GM18951 (cell line): ENCODE data around the gene GNB3.
A peak's percentile ranks its signal among the peaks of the same experiment; 100 is the strongest.
"Not testable (repeated sequence)": the region's sequence is repeated elsewhere in the genome, so short reads cannot be mapped to it uniquely, and the experiment has no call there.

ENCODE experiments used
- POLR2A ChIP-seq: IDR thresholded peaks from 4 replicates; pipeline ENCODE4 v1.6.1; 2011; ENCODE audit warnings: mild to moderate bottlenecking; ENCODE audit not compliant: insufficient read length, insufficient read depth; ENCODE audit errors: extremely low read depth
- in situ Hi-C: fragments of 300-500 bp; cut with MboI; formaldehyde crosslinking; loops from one replicate; pipeline ENCODE4 v1.12.0; 2022; ENCODE audit warnings: low sequenced_read_pairs, mixed read lengths, inconsistent platforms; ENCODE audit not compliant: unreplicated experiment

The GNB3 gene

GRCh38 chr12:6866163-6866919 is 25.6 kb downstream of the GNB3 start:
- in situ Hi-C loops = no loop called here
- no peak for TF ChIP-seq POLR2A

DNA sequence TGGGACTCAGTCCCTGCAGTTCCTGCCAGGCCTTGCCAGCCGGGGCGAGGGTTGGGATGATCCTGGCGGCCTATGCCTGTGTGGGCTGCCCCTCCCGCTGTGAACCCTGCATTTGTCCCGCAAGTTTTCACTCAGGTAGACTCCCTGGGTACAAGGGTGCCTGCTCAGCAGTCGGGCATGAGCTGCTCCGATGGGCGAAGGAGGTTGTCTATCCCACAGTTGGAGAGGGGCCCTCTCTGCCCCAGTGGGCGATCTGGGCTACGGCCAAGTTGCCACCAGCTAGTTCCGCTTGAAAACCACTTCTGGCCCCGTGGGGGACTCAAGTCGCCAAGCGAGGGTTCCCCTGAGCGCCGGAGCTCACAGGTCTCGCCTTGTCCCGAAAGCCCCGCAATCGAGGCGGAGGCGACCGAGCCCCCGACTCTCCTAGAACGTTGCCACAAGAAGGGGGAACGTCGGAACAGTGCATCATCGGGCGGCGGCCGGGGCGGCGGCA is 26.2 kb downstream of the GNB3 start:
- in situ Hi-C loops = no loop called here
- no peak for TF ChIP-seq POLR2A

DNA sequence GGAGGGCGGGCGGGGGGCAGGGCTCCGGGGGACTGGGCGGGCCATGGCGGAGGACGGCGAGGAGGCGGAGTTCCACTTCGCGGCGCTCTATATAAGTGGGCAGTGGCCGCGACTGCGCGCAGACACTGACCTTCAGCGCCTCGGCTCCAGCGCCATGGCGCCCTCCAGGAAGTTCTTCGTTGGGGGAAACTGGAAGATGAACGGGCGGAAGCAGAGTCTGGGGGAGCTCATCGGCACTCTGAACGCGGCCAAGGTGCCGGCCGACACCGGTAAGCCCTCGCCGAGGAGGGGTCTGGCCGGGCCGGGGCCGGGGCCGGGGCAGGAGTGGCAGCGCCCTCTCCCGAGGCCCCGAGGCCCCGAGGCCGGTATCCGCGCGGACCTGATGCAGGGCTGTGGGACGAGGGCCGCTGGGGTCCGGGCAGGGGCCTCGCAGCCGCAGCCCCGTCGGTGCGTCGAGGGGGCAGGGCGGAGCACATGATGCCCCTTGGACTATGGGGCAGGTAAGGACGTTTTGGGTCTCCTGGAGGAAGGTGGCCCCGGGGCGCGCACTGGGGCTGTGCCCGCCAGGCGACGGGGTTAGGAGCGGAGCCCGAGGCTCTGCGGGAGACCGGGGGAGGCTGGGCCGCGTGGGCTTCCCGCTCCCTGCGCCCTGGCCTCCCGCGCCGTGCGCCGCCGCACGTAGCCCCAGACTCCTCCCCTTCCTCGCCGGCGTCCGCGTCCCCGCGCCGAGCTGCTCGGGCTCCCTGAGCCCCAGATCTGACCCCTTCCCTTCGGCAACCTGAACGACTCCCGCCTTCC is 26.9 kb downstream of the GNB3 start, which contains the start of gene TPI1:
Gene TPI1 (plus strand): TSS at position 119 of the 798 bp plus-strand sequence. CDS start 36 bp downstream, at position 155.
- peak; percentile 99 for TF ChIP-seq POLR2A
- in situ Hi-C loops = no loop called here

DNA sequence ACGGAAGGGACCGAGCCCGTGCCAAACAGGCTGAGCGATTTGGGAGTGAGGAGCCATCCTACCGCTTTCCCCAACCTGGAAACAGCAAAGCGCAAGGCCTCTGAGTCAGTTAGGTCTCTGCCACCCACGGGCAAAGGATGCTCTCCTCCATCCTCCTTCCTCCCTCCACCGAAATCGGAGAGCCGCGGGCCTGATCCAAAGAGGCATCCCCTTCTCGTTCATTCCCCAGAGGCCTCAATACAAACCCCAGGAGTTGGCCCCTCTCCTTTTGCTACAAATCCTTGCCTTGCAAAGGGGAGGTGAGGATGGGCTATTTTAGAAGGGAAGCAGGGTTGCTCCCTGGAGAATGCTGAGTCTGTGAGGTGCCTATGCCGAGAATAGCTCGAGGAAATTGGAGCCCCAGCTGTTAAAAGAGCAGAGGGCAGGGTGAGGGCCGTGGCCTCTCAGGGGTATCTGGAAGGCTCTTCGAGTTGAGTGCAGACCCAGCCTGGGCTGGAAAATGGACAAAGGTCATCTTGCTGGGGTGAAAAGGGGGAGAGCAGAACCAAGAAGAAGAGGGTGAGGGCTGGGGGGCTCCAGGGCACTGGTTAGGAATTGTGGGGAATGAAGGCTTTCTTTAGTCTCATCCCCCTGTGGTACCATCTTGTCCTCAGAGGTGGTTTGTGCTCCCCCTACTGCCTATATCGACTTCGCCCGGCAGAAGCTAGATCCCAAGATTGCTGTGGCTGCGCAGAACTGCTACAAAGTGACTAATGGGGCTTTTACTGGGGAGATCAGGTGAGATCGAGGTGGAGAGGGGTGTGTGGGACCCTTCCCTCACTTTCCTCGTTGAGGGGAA is 27.7 kb downstream of the GNB3 start:
- TF ChIP-seq POLR2A = no peak
- in situ Hi-C loops = no loop called here

GRCh38 chr12:6869049-6870021 is 28.6 kb downstream of the GNB3 start:
- TF ChIP-seq POLR2A = no peak
- in situ Hi-C loops = no loop called here

GRCh38 chr12:6870304-6870703 is 29.6 kb downstream of the GNB3 start:
- in situ Hi-C loops = not testable (repeated sequence)

DNA sequence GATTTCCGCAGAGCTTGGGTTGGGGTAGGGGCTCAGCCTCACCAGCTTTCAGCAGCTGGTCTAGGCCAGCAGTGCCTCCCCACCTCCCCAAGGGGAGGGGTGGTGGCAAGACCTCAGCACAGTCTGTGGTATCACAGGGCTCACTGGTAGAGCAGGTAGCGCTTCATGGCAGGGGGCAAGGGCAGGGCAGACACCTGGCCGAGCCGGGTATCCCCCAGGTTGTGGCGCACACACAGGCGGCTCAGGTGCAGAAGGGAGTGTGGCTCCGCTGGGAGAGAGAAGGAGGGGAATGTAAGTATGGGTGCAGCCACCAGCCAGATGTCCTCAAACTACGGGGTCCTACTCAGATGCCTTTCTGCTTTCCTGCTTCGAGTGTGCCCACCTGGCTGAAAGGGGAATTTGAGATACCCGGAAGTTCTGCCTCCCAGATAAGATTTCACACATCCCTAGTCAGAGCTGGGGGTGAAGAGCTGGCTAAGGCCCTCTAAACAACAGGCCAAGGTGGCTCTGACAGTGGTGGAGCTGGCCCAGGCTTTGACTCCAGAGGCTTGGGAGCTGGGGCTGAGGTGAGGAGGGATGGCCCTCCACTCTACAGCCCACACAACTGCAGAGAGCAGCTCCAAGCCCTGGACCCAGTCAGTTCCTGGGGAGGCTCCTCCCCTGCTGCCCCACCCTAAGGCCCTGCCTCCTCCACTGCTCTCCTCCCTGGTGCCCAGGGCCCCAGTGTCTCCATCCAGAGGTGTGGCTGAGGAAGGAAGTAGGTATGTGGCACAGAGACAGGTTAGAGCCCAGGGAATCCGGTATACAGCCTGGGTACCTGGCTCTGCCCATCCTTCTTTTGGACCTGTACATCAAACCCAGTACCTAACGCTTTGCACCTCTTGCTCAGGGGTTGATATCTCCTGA is 30.6 kb downstream of the GNB3 start:
- in situ Hi-C loops = no loop called here
- TF ChIP-seq POLR2A = peak; percentile 28

DNA sequence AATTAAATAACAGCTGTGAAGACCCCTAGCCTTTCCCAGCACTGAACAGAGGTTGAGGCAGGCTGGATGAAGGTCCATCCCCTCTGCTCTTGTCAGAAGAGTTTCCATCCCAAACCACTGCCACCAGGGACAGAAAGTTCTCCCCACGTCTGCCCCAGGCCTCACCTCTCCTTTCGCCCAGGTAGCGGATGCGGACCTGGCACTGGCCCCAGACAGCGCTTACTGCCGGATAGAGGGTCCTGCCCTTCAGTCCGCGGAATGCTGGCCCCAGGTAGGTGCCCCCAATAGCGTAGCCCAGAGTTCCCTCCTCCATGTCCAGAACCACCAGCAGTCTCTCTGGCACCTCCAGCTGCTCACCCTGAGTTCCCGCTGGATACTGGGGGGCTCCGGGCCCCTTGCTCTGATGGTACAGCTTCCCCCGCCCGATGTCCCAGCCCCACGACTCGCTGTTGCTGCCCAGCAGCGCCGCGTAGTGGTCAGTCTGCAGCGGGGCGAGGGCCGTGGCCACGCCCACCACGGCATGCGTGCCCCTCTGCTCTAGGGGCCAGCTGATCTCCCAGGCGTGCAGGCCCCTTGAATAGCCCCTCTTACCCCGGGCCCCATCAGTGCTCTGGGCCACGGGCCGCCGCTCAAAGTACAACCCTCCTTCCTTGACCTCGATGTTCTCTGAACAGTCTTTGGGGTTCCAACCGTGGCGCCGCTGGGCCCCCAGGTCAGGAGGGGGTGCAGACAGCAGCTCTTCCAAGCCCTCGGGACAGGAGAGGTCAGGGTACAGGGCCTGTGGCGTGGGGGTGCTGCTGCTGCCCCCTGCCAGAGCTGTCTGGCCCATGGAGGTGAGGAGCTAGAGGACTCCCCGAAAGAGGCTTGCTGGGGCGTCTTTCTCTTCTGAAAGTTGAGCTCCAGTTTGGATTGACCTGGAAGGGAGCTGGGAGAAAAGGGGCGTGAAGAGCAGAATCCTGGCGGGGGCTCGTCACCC is 31.6 kb downstream of the GNB3 start:
- in situ Hi-C loops = no loop called here
- peak; percentile 49 for TF ChIP-seq POLR2A

- in situ Hi-C loops = no loop called here
- peak; percentile 78 for TF ChIP-seq POLR2A
Measured at GRCh38 chr12:6873094-6874014, 32.6 kb downstream of the GNB3 start, which contains the start of gene SPSB2. TSS of gene SPSB2 (minus strand) at chr12:6873303. CDS start at chr12:6872901, 402 bp downstream.

DNA sequence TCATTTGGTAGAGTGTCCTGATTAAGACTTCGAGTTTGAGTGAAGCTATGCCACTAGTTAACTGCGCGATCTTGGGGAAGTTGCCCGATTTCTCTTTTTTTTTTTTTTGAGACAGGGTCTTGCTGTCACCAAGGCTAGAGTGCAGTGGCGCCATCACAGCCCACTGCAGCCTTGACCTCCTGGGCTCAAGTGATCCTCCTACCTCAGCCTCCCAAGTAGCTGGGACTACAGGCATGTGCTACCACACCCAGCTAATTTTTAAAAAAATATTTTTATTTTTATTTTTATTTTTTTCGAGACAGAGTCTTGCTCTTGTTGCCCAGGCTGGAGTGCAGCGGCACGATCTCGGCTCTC is 33.3 kb downstream of the GNB3 start:
- in situ Hi-C loops = not testable (repeated sequence)

DNA sequence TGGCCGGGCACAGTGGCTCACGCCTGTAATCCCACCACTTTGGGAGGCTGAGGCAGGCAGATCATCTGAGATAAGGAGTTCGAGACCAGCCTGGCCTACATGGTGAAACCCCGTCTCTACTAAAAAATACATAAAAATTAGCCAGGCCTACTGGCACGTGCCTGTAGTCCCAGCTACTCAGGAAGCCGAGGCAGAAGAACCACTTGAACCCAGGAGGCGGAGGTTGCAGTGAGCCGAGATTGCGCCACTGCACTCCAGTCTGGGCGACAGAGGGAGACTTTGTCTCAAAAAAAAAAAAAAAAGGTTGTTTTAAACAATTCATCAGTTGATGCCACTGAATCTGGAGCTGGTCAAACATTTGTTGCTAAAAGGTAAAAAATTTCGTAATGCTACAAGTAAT is 39.1 kb downstream of the GNB3 start:
- in situ Hi-C loops = not testable (repeated sequence)
